Right renal pelvis (tissue), 4 donors: ENCODE data around the gene DLST. TPM values are rescaled to one million over a fixed set of nuclear protein-coding genes. Genes with fewer than 3 reads are reported as not detected.

Experiments used
- DNase-seq, 4 donors: peaks; one replicate each; pipeline ENCODE4 v3.0.0-alpha.2; 2013; ENCODE audit warnings: low read depth in 4 of 4, low spot score in 3 of 4, missing footprints in 1 of 4
- polyA plus RNA-seq, 4 donors: library from polyadenylated mRNA; unstranded; fragments of 120-200 nt; gene quantifications; one replicate each; pipeline ENCODE4 v1.2.1, GENCODE V29; 2013; ENCODE audit not compliant: insufficient read length in 4 of 4

DLST gene
- polyA plus RNA-seq, 4 donors, result 114 to 130 (median 118) TPM

DNA sequence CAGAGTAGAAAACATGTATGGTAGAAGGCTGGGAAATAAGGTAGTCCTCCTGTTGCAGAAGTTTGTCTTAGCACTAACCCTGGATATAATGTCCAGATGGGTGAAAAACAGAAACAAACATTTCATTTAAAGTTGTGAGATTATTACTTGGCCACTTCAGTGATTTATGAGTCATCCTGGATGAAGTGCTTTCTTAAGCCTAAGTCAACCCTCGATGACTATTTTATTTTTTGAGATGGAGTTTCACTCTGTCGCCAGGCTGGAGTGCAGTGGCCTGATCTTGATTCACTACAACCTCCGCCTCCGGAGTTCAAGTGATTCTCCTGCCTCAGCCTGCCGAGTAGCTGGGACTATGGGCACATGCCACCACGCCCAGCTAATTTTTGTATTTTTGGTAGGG, 10.2 kb downstream of the DLST start:
- no peak for DNase-seq

DNA sequence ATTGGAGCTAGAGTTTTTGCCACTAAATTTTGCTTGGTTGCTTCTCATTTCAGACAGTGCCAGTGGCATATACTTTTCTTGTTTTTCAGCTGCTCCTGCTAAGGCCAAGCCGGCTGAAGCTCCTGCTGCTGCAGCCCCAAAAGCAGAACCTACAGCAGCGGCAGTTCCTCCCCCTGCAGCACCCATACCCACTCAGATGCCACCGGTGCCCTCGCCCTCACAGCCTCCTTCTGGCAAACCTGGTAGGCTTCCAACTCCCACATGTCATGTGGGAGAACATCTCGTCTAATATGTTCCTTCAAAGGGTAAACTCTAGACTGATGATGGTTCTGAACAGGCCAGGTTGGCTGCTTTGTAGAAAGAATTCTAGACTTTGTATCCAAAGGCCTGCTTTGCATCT, 11.0 kb downstream of the DLST start:
- no peak for DNase-seq

DNA sequence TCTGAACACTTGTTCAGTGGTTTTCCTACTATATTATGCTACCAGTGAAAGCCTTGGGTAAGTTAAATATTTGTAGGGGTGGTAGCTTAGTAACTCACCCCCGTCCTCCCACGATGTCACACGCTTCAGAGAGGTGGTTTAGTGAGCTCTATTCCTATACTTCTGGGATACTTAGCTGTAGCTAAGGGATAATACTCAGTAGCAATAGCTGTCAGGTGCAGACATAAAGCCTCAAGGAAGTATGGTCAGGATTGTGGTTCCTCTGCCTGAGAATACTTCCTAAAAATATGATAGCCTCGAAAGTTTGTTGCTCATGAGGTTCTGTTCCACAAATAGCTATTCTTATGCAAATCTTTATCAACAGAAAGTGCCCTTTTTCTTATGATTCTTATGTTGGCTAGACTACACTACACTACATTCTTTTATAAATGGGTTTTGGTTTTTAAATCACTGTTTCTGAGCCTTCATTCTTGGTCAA, 11.9 kb downstream of the DLST start:
- no peak for DNase-seq

DNA sequence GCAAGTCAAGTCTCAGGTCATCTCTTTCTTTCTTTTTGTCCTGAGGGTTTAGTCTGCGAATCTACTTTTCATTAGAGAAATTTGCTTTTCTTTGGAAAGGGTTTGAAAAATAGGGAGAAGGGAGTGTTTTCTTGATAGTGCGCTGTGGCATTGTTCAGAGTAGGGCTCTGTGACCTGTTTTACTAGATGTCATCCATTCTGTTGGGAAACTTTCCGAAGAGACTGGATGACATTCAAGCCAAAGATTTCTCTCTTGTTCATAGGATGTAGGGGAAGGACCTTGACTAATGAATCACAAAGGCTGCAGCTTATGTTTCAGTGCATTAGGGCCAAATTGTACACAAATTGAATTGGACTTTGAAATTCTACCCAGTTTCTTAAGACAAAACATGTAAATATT, 14.7 kb downstream of the DLST start:
- DNase-seq, result no peak

DNA sequence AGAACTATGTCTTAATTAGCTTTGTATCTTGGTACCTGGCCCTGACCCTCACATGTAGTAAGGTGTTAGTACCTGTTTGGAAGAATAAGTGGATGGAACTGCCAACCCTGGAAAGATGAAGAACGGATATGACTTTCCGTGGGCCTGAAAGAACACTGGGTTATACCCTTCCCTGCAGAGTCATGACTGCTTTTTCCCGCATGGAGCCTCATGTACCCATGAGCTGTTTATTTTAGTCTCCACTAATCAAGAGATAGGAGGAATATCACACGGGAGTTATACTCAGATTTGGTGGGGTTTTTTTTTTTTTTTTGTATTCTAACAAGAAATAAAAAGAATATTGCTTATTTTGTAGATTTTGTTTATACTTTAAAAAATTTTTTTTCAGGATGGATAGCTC, 15.9 kb downstream of the DLST start:
- DNase-seq, result no peak

DNA sequence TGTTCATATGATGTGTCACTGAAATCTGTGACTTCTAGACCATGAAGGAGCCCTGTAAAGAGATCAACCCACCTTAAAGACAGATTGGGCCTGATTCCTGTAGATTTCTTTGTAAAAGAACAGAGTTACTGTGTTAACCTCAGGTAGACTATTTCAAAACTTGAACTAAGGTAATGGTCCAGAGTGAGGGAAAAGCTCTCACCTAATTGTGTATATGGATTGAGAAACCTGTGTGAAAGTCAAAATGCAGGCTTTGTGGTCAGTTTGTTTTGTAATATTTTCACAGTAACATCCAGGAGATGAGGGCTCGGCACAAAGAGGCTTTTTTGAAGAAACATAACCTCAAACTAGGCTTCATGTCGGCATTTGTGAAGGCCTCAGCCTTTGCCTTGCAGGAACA, 16.4 kb downstream of the DLST start:
- DNase-seq, result no peak

DNA sequence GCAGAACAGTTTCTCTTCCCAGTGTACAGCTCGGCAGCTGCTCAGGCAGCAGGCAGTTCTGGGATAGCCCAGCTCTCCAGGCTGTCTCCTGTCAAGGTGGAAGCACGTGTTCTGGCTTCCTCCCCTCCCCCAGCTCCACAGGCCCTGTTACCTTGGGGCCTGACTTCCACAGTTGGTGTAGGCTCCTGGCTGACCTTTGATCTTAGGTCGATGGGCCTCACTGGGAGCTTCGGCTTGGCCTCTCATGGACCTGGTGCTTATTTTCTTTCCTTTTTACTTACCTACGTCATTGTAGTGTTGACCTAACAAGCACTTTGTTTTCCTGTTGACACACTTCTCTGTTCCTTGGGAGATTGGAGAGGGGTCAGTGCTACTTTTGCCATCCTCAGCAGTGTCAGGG, 17.0 kb downstream of the DLST start:
- DNase-seq, result no peak

DNA sequence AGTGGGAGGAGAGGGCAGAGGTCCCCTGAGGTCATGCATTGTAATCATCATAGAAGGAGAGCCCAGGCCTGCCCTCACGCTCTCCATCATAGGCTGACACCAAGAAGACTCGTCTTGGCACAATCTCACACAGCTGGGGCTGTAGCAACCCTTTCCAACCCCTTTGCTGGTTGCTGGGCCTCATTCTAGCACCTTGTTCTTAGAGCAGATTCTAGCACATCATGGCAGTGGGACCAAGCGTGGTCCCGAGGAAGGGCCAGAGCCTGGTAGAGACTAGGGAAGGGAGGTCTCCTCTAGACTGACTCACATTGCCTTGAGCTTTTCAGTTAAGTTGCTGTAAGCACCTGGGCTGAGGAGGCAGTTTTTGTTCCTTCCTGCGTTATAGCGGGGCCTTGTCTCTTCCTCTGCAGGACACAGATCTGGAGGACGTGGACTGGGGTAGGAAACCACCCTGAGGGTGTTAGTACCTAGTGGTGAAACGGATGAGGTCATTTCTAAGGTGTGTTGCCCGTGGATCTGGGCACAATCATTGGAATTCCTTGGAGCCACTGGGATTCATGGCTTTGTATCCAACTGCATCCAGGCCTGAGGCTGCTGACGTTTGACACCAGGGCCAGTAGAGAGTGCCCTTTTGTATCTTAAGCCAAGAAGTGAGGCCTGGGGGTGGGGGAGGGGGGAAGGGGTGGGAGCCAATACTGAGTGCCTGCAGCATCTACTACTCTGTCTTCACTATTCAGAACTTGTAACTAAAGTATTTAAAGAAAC, 21.4 kb downstream of the DLST start:
- no peak for DNase-seq

DNA sequence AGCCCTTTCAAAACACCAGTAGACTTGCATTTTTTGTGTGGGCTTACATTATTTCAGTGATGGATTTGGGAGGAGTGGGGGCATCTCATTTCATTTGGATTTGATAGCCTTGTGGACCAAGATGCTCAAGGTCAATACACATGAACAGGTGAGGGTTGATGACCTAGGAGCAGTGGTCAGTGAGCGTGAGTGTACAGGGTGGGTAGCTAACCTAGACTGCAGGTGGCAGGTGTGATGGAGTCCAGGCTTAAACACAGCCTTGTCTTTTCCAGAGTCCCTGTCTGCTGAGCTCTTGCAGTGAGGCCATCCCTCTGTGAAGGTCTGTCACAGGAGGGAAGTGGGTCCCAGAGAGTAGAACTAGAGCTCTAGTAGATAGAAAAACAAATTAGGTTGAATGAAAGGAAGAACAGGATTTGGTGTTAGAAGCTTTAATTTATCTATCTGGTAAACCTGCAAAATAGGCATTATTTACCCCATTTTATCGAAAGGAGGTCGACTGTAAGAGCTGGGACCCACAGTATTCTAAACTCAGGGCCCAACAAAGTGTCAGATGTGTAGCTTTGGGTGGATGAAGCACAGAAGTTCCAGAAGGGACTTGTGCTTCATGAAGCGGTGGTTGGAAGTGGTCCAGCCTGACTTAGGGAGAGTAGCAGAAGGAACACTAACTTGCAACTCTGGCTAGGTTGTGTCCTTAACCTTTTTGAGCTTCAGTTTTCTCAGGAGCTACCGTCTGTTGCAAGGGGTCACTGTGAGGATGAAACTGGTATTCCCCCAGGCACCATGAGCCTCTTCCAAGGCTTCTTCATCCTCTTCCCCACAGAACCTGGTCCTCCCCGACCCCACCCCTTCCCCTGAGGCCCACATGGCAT, 23.2 kb downstream of the DLST start:
- DNase-seq, result no peak

DNA sequence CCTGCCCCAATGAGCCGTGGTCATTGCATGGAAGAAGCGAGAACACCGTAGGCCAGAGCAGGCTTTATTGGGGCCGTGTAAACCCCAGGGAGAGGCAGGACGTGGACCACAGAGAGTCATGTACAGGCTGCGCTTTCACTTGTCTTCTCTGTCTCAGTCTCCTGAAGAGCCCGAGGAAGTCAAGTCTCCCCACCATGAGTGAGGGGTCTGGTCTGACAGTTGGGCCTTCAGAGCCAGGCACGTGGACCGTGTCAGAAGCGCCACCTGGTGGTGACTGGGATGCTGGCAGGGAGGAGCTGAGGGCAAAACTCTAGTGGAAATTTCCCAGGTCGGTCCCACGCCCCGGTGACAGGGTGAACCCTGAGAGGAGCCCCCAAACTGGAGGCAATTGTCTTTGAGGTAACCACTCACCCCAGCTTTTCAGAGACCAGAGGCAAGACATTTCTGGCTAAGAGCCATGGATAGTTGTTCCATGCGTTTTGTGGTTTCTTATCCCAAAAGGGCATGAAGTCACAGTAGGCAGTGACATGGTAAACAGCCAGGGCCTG, 24.0 kb downstream of the DLST start:
- peak in 2 of 4 donors; percentile 35 to 39 for DNase-seq

DNA sequence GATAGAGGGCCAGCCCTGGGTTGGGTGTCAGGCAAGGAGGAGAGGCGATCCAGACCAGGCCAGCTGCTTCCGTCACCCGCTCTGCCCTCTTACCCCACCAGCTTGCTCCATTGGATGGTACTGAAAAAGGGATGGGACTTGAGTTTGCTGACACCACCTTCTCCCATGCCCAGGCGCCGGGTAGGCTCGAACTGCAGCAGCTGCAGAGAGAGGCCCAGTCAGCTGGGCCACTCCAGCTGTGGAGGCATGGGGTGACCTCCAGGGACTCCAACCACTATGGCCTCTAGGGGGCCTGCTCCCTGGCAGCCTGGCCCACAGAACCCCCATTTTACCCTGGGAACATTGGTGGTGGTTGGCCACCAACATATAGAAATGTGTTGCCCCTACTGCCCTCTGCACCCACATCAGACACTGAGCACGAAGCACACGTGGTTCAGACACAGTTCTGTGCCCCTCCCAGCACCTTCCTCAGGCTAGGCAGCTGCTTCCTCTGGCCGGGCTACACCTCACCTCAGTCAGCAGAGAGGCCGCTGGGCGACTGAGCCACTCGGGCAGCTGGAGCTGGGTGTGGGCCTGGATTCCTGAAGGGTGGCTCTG, 25.3 kb downstream of the DLST start:
- no peak for DNase-seq

DNA sequence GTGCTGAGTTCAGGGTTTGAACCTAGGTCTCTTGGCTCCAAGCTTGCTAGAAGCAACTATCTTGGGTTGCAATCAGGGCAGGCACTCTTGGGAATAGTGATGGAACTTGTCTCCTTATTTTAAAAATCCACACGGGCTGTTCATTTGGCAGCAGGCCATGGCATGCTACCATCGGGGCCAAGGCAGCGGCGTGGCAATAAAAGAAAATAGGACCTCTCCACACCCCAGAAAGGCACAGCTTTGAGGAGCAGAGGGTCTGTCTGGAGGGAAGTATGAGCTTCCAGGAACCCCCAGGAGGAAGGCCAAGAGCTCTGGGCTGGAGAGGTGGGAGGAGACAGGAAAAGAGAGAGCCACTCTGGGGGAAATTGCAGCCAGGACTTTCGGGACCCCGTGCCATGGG, 26.0 kb downstream of the DLST start:
- DNase-seq, result no peak

DNA sequence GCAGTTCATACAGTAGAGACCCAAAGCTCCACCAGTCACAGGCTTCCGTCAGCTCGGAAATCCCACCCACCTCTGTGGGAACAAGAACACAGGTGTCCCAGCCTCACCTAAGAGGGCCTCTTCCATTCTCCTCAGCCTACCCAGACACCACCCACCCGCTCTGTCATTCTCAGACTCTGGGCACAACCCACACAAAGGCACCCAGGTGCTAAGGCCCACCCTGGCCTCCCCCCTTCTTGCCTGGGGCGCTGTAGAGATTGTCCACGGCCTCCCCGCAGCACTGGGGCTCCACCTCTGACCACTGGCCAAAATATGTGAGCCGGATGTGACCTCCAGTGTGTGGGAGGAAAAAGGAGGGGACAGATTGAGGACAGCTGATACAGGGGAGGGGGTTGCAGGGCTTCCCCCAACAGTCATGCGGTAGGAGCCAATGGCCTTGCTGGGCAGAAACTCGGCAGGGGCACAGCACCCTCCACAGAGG, 27.2 kb downstream of the DLST start:
- DNase-seq, result no peak

DNA sequence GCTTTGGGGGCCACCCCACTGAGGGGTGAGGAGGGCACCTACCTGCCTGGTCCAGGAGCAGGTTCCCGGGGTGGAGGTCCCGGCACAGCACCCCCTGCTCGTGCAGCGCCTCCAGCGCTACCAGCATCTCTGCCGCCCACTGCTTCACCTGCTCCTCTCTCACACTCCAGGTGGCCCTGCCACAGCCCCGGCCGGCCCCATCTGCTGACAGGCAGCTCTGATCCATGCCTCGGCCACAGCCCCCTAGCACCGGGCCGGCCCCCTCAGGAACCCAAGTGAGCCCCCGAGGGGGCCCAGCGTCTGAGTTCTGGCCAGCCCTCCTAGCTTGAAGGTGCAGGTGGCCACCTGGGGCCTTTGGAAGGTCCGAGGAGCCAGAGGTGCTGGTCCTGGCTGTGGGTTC, 27.8 kb downstream of the DLST start:
- no peak for DNase-seq

DNA sequence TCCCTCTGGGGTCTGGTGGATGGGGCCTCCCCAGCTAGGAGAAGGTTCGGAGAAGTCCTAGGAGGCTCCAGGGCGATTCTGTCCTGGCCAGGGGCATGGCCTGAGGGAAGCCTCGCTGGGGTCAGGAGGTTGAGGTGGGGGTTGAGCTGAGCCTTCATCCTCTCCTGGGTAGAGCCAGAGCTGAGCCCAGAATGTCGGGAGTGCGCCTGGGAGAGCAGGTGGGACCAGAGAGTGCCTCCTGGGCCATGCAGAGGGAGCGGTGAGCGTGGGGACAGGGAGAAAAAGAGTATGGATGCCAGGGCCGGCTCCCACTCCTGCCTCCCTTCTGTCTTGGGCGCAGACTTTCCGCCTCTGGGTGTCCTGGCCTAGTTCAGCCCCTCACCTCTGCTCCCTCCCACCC, 28.2 kb downstream of the DLST start:
- no peak for DNase-seq

DNA sequence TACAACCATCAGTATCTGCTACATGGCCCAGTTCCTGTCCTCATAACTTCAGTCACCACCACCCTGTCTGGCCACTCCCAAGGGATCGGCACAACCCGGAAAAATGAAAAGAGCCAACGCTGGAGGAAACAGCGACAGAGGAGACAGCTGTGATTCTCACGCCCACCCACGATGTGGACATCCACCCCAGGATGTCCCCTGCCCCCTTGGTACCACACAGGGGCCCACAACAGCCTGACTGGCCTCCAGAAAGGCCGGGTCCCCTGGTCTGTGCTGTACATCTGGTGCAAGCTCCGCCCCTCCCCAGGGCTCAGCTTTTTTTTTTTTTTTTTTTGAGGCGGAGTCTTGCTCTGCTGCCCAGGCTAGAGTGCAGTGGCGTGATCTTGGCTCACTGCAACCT, 28.8 kb downstream of the DLST start:
- DNase-seq, result no peak

DNA sequence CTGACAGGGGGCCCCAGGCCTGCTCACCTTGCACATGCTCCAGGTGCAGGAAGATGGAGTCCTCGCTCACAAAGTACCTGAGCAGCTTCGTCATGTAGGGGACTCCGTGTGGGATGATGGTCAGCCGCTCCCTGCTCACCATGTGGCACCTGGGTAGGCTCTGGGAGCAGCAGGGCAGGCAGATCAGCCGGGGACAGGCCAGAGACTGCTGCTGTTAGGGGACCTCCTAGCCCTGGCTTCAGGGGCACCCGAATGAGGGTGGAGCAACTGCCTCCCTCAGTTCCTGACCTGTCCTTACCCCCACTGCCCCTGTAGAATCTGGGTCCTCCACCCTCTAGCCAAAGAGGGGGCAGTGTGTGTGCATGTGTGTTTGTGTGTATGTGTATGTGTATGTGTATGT, 29.5 kb downstream of the DLST start:
- no peak for DNase-seq

DNA sequence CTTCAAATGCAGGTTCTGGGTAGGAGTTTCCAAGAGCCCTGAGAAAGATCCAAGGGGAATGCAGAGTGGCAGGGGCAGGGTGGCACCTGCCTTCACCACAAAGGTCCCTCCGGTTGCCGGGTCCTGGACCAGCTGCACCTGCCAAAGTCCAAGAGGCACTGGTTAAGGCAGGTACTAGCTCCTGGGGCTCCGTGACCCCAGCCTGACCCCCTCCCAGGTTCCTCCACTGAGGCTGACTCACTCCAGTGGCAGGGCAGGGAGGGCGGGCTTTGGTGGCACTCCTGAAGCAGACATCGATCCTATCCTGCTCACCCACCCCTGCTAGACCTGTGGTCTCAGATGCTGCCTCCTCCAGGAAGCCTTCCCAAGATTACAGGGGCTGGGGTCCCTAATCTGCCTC, 30.0 kb downstream of the DLST start:
- DNase-seq, result no peak

DNA sequence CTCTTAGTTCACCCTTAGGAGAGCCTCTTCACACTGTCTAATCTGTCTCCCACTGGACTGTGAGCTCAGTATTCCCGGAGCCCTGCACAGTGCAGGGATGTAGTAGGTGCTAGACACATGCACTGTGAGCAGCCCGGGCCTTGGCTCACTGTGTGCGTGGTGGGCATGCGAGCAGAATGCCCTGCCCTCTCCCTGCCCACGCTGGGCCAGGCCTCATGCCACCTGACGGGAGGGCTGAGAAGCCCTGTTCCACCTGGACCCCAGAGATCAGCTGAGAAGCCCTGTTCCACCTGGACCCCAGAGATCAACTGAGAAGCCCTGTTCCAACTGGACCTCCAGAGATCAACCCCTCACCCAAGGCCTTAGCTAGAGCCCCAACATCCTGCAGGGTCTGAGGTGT, 30.4 kb downstream of the DLST start:
- no peak for DNase-seq

DNA sequence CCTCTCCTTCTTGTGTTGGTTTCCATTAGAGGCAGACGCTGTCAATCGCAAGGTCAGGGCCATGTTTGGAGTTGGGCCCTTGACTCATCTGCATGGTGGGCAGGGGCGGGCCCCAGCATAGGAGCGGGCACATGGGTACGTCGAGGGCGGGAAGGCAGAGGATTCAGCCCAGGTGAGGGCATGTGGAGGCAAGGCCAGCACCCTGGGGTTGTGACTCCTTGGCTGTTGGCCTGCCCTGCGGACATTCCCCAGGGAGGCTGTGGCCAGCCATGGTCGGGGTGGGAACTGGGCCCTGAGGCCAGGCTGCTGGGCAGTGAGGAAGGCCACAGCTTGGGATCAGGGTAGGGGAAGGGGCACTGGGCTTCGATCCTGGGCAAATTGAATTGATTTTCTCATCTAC, 31.1 kb downstream of the DLST start:
- DNase-seq, result no peak

DNA sequence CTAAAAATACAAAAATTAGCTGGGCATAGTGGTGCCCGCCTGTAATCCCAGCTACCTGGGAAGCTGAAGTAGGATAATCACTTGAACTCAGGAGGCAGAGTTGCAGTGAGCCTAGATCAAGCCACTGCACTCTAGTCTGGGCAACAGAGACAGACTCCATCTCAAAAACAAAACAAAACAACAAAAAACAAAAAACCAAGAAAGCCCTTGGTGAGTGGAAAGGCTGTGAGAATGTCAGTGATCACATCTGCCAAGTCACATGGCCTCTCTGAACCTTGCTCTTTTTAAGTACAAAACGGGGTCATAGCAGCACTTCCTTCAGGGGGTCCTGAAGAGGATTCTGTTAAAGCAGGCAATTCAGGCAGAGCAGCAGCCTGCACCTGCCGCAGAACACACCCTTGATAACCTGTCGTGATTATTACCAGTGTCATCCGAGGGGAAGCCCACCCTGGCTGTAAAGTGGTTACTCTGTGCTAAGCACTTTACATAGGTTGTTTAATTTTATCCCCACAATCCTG, 31.7 kb downstream of the DLST start:
- no peak for DNase-seq
